Uterus (tissue), 2 donors: ENCODE data around the gene USP53.

Experiments used
- CTCF ChIP-seq, 4 experiments: fragments of 200-600 bp in 2 of 4; fragments of 450-650 bp in 2 of 4; sonication (generic) in 2 of 4; IDR thresholded peaks; one replicate each; pipeline ENCODE4 v1.5.1; 2016 to 2019; ENCODE audit warnings: antibody characterized with exemption in 4 of 4, mild to moderate bottlenecking in 2 of 4, moderate library complexity in 1 of 4
- POLR2A ChIP-seq, 2 donors: fragments of 450-650 bp; IDR thresholded peaks; one replicate each; pipeline ENCODE4 v1.6.1; 2016; ENCODE audit warnings: antibody characterized with exemption in 2 of 2, mild to moderate bottlenecking in 1 of 2, moderate library complexity in 1 of 2

DNA sequence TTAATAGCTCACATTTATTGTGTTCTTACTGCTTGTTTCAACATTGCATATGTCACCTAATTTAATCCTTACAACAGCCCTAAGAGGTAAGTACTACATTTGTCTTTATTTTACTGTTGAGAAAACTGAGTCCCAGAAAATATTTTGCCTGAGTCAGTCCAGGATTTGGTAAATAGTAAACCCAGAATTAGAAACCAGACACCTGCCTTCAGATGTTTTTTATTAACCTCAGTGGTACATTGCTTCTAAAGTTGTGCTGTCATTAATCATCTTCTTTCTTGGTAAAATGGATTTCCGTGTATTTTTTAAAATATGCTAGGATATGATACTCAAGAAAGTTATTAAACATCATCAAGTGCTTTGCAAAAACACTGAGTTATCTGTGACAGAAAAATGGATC, 31.4 kb downstream of the USP53 start:
- TF ChIP-seq CTCF (IDR thresholded peaks at IDR 0.05): no peak
- TF ChIP-seq POLR2A (IDR thresholded peaks at IDR 0.05): no peak
